Fibroblast of villous mesenchyme (primary cell): ENCODE data around the gene CHRNB1. TPM values are rescaled to one million over a fixed set of nuclear protein-coding genes. Genes with fewer than 3 reads are reported as not detected.
A peak's percentile ranks its signal among the peaks of the same experiment; 100 is the strongest.

Experiments
- DNase-seq: peaks from one replicate; pipeline ENCODE4 v3.0.0-alpha.2; 2010; ENCODE audit warnings: low read depth
- H3K4me3 ChIP-seq: 2 replicates; pipeline ENCODE4 v1.5.1; 2011; ENCODE audit warnings: low read depth, mild to moderate bottlenecking, low read length
- CTCF ChIP-seq: IDR thresholded peaks from 2 replicates; pipeline ENCODE4 v1.5.1; 2012; ENCODE audit warnings: low read depth, mild to moderate bottlenecking, low read length; ENCODE audit not compliant: insufficient read depth
- total RNA-seq: library from RNA; depleted of rRNA; stranded (reverse); fragments of >200 nt; gene quantifications from 2 replicates; pipeline ENCODE4 v1.2.3, GENCODE V29; 2012

Gene CHRNB1
- total RNA-seq, 1 donor: 6.9 TPM

- H3K4me3 ChIP-seq: no peak overlapping the region
- DNase-seq: no peak
- TF ChIP-seq CTCF: no peak
Observed at GRCh38 chr17:7408863-7409262, 36.0 kb upstream of the CHRNB1 start.

GRCh38 chr17:7409716-7410115, 35.1 kb upstream of the CHRNB1 start:
- TF ChIP-seq CTCF: no peak
- no peak for DNase-seq
- H3K4me3 ChIP-seq: no peak overlapping the region

GRCh38 chr17:7410634-7411426, 34.0 kb upstream of the CHRNB1 start:
- no peak for DNase-seq
- TF ChIP-seq CTCF: no peak
- no peak overlapping the region for H3K4me3 ChIP-seq

- DNase-seq: no peak
- H3K4me3 ChIP-seq: no peak overlapping the region
- TF ChIP-seq CTCF: no peak
Observed at GRCh38 chr17:7411427-7411750, 33.5 kb upstream of the CHRNB1 start.

- no peak overlapping the region for H3K4me3 ChIP-seq
- peak; percentile 69 for DNase-seq
- no peak for TF ChIP-seq CTCF
Observed at GRCh38 chr17:7413346-7413985, 31.4 kb upstream of the CHRNB1 start.

- TF ChIP-seq CTCF: no peak
- DNase-seq: no peak
- no peak overlapping the region for H3K4me3 ChIP-seq
Observed at GRCh38 chr17:7414837-7415236, 30.0 kb upstream of the CHRNB1 start.
